Fibroblast of lung (primary cell): Measurements from ENCODE around the gene PSMC5. TPM values are rescaled to one million over a fixed set of nuclear protein-coding genes. Genes with fewer than 3 reads are reported as not detected.
A peak's percentile ranks its signal among the peaks of the same experiment; 100 is the strongest.

Source experiments
- DNase-seq, 2 donors: peaks; one replicate each; pipeline versions ENCODE4 v3.0.0 to v3.0.0-alpha.2; 2010; ENCODE audit warnings: low read depth in 2 of 2
- H2AFZ ChIP-seq: 2 replicates; pipeline ENCODE4 v1.5.1; 2012; ENCODE audit warnings: low read length, control low read depth, inconsistent platforms
- H3K27ac ChIP-seq: 2 replicates; pipeline ENCODE4 v1.5.1; 2011; ENCODE audit warnings: low read length, control low read depth; ENCODE audit not compliant: insufficient read depth
- H3K27me3 ChIP-seq: 2 replicates; pipeline ENCODE4 v1.5.1; 2011; ENCODE audit warnings: mild to moderate bottlenecking, low read length; ENCODE audit not compliant: control insufficient read depth, insufficient read depth
- H3K36me3 ChIP-seq: 2 replicates; pipeline ENCODE4 v1.5.1; 2011; ENCODE audit warnings: low read length; ENCODE audit not compliant: control insufficient read depth, insufficient read depth
- H3K4me1 ChIP-seq: 2 replicates; pipeline ENCODE4 v1.5.1; 2011; ENCODE audit warnings: low read length; ENCODE audit not compliant: control insufficient read depth, insufficient read depth; ENCODE audit errors: extremely low read depth
- H3K4me2 ChIP-seq: 2 replicates; pipeline ENCODE4 v1.5.1; 2011; ENCODE audit warnings: low read length, control low read depth; ENCODE audit not compliant: insufficient read depth; ENCODE audit errors: extremely low read depth
- H3K4me3 ChIP-seq, 4 experiments: fragments of 200-600 bp in 1 of 4; sonication (generic) in 1 of 4; replicated peaks in 1 of 4; 2 replicates each; pipeline ENCODE4 v1.5.1; 2011 to 2016; ENCODE audit warnings: low read length in 4 of 4, low read depth in 3 of 4, mild to moderate bottlenecking in 3 of 4, control low read depth in 2 of 4, inconsistent platforms in 1 of 4, mixed read lengths in 1 of 4; ENCODE audit not compliant: insufficient read depth in 1 of 4; ENCODE audit errors: control extremely low read depth in 1 of 4
- H3K79me2 ChIP-seq: 2 replicates; pipeline ENCODE4 v1.5.1; 2012; ENCODE audit warnings: mild to moderate bottlenecking, low read length, inconsistent platforms; ENCODE audit not compliant: control insufficient read depth, insufficient read depth
- H3K9ac ChIP-seq: 2 replicates; pipeline ENCODE4 v1.5.1; 2011; ENCODE audit warnings: mild to moderate bottlenecking, low read length, control low read depth; ENCODE audit not compliant: insufficient read depth
- H3K9me3 ChIP-seq: 2 replicates; pipeline ENCODE4 v1.5.1; 2012; ENCODE audit warnings: low read depth, low read length; ENCODE audit not compliant: control insufficient read depth, insufficient read depth
- H4K20me1 ChIP-seq: 2 replicates; pipeline ENCODE4 v1.5.1; 2011; ENCODE audit warnings: low read length; ENCODE audit not compliant: control insufficient read depth, insufficient read depth; ENCODE audit errors: extremely low read depth
- EZH2 ChIP-seq: IDR thresholded peaks from 2 replicates; pipeline ENCODE4 v1.5.1; 2012; ENCODE audit warnings: low read length, control low read depth, mild to moderate bottlenecking; ENCODE audit errors: missing control alignments
- polyA minus RNA-seq: library from RNA; depleted of rRNA, polyadenylated mRNA; stranded (reverse); fragments of >200 nt; gene quantifications from 2 replicates; pipeline ENCODE4 v1.2.3, GENCODE V29; 2011; ENCODE audit warnings: low replicate concordance
- polyA plus RNA-seq, 2 donors: library from polyadenylated mRNA; depleted of rRNA in 1 of 2; stranded (reverse) in 1 of 2; unstranded in 1 of 2; fragments of >200 nt; gene quantifications; 2 replicates each; pipeline ENCODE4 v1.2.1, GENCODE V29; 2011 to 2012; ENCODE audit warnings: missing spikeins in 1 of 2
- total RNA-seq: library from RNA; depleted of rRNA; stranded (reverse); fragments of >200 nt; gene quantifications from 2 replicates; pipeline ENCODE4 v1.2.1, GENCODE V29; 2014
- TF ChIP-seq, protein P1 (sequence below), 2 donors: IDR thresholded peaks in 1 of 2; conservative IDR thresholded peaks in 1 of 2; 1 replicate in 1 of 2; 2 replicates in 1 of 2; pipeline ENCODE4 v1.5.1; 2011 to 2012; ENCODE audit warnings: low read length in 2 of 2, control low read depth in 1 of 2, inconsistent platforms in 1 of 2, low read depth in 1 of 2, mild to moderate bottlenecking in 1 of 2

The PSMC5 gene
- total RNA-seq (61.9 and 66.9 TPM in 2 replicates), polyA plus RNA-seq (216 and 276 TPM in 2 replicates), polyA minus RNA-seq (108 and 120 TPM in 2 replicates)
- polyA plus RNA-seq (2012) = 151 and 200 TPM in 2 replicates

- Histone ChIP-seq H3K27me3 (no peaks in the 10 kb centered on the region), H3K4me1 (peaks cover 8% of the 10 kb centered on the region), H3K4me2 (peak within 1 kb of the TSS; percentile 89), H3K79me2 (peaks cover 51% of the 10 kb centered on the region), H3K9me3 (no peaks in the 10 kb centered on the region), H3K36me3 (peaks cover 44% of the 10 kb centered on the region), H3K27ac (peak within 1 kb of the TSS; percentile 93), H3K4me3 (peak within 1 kb of the TSS; percentile 49 to 84 (median 77)), H2AFZ (peak within 1 kb of the TSS; percentile 73), H3K9ac (peak within 1 kb of the TSS; percentile 92), H4K20me1 (no peaks in the 10 kb centered on the region)
- TF ChIP-seq EZH2 = no peak
- TF ChIP-seq, protein P1, sequence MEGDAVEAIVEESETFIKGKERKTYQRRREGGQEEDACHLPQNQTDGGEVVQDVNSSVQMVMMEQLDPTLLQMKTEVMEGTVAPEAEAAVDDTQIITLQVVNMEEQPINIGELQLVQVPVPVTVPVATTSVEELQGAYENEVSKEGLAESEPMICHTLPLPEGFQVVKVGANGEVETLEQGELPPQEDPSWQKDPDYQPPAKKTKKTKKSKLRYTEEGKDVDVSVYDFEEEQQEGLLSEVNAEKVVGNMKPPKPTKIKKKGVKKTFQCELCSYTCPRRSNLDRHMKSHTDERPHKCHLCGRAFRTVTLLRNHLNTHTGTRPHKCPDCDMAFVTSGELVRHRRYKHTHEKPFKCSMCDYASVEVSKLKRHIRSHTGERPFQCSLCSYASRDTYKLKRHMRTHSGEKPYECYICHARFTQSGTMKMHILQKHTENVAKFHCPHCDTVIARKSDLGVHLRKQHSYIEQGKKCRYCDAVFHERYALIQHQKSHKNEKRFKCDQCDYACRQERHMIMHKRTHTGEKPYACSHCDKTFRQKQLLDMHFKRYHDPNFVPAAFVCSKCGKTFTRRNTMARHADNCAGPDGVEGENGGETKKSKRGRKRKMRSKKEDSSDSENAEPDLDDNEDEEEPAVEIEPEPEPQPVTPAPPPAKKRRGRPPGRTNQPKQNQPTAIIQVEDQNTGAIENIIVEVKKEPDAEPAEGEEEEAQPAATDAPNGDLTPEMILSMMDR (conservative IDR thresholded peaks at IDR 0.05 in 1 of 2, IDR thresholded peaks at IDR 0.05 in 1 of 2; ENCODE audit: low read depth in 1 of 2, low read length in 2 of 2) = peak; percentile 23 to 51
- DNase-seq = peak; percentile 94 to 96
Observed at GRCh38 chr17:63827002-63827800, at the start of gene PSMC5, which contains the start of gene FTSJ3. TSS of gene PSMC5 (plus strand) at chr17:63827431. CDS start at chr17:63827491, 60 bp downstream. TSS of gene FTSJ3 (minus strand) at chr17:63827663. CDS start at chr17:63826902, 761 bp downstream.

DNA sequence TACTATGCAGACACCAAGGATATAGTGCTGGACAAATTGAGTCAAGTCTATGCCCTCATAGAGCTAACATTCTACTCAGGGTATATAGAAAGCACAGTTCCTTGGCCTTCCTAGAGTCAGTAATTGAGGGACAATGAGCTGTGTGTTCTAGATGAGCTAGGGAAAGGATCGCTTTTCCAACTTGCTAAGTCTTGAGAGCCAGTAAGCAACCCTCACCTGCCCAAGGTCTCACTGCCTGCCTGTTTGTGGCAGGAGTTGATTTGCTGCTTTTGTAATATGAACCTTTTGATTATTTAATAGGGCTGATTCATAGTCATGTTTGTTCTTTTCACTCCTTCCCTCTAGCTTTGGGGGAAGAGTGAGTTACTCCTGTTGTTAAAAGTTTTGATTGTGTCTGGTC lies 46.7 kb upstream of the PSMC5 start:
- peaks cover 4% of the 10 kb centered on the region for H3K36me3 ChIP-seq
- no peak overlapping the region for H2AFZ ChIP-seq
- no peak overlapping the region for H3K4me2 ChIP-seq
- peak overlapping the region in 1 of 4 experiments; percentile 14 for H3K4me3 ChIP-seq
- no peaks in the 10 kb centered on the region for H3K27me3 ChIP-seq
- peaks cover 92% of the 10 kb centered on the region for H3K79me2 ChIP-seq
- H3K27ac ChIP-seq = no peak overlapping the region
- peak; percentile 33 to 37 for DNase-seq
- no peaks in the 10 kb centered on the region for H3K9me3 ChIP-seq
- no peaks in the 10 kb centered on the region for H4K20me1 ChIP-seq
- H3K4me1 ChIP-seq = no peaks in the 10 kb centered on the region
- no peak overlapping the region for H3K9ac ChIP-seq
- TF ChIP-seq EZH2 = no peak
- TF ChIP-seq, protein P1 (conservative IDR thresholded peaks at IDR 0.05 in 1 of 2, IDR thresholded peaks at IDR 0.05 in 1 of 2; ENCODE audit: low read depth in 1 of 2, low read length in 2 of 2) = no peak

- no peak overlapping the region for H3K9ac ChIP-seq
Observed at GRCh38 chr17:63780928-63781327, 46.3 kb upstream of the PSMC5 start.

More at GRCh38 chr17:63780928-63781327, 46.3 kb upstream of the PSMC5 start:
- Histone ChIP-seq H4K20me1 (no peaks in the 10 kb centered on the region), H3K27me3 (no peaks in the 10 kb centered on the region), H3K4me1 (no peaks in the 10 kb centered on the region), H3K9me3 (no peaks in the 10 kb centered on the region), H3K4me3 (peak overlapping the region in 1 of 4 experiments; percentile 14), H3K79me2 (peaks cover 90% of the 10 kb centered on the region), H3K4me2 (no peak overlapping the region), H3K27ac (no peak overlapping the region), H2AFZ (no peak overlapping the region), H3K36me3 (peaks cover 4% of the 10 kb centered on the region)
- DNase-seq = no peak
- TF ChIP-seq, protein P1 (conservative IDR thresholded peaks at IDR 0.05 in 1 of 2, IDR thresholded peaks at IDR 0.05 in 1 of 2; ENCODE audit: low read depth in 1 of 2, low read length in 2 of 2) = no peak
- TF ChIP-seq EZH2 = no peak
